Measurements from ENCODE around the gene ANGEL2. TPM values are rescaled to one million over a fixed set of nuclear protein-coding genes. Genes with fewer than 3 reads are reported as not detected.

The ANGEL2 gene
- total and polyA plus RNA-seq, 2 experiments from 2014 or later = 15.2 to 49.6 TPM

- TF ChIP-seq, protein P1, sequence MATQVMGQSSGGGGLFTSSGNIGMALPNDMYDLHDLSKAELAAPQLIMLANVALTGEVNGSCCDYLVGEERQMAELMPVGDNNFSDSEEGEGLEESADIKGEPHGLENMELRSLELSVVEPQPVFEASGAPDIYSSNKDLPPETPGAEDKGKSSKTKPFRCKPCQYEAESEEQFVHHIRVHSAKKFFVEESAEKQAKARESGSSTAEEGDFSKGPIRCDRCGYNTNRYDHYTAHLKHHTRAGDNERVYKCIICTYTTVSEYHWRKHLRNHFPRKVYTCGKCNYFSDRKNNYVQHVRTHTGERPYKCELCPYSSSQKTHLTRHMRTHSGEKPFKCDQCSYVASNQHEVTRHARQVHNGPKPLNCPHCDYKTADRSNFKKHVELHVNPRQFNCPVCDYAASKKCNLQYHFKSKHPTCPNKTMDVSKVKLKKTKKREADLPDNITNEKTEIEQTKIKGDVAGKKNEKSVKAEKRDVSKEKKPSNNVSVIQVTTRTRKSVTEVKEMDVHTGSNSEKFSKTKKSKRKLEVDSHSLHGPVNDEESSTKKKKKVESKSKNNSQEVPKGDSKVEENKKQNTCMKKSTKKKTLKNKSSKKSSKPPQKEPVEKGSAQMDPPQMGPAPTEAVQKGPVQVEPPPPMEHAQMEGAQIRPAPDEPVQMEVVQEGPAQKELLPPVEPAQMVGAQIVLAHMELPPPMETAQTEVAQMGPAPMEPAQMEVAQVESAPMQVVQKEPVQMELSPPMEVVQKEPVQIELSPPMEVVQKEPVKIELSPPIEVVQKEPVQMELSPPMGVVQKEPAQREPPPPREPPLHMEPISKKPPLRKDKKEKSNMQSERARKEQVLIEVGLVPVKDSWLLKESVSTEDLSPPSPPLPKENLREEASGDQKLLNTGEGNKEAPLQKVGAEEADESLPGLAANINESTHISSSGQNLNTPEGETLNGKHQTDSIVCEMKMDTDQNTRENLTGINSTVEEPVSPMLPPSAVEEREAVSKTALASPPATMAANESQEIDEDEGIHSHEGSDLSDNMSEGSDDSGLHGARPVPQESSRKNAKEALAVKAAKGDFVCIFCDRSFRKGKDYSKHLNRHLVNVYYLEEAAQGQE (IDR thresholded peaks at IDR 0.05; ENCODE audit: unreplicated experiment) = no peak
- TF ChIP-seq, protein P2, sequence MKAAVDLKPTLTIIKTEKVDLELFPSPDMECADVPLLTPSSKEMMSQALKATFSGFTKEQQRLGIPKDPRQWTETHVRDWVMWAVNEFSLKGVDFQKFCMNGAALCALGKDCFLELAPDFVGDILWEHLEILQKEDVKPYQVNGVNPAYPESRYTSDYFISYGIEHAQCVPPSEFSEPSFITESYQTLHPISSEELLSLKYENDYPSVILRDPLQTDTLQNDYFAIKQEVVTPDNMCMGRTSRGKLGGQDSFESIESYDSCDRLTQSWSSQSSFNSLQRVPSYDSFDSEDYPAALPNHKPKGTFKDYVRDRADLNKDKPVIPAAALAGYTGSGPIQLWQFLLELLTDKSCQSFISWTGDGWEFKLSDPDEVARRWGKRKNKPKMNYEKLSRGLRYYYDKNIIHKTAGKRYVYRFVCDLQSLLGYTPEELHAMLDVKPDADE (IDR thresholded peaks at IDR 0.05) = no peak
- no peak for TF ChIP-seq NANOG (IDR thresholded peaks at IDR 0.05; ENCODE audit: borderline replicate concordance)
- TF ChIP-seq POLR2AphosphoS5 (IDR thresholded peaks at IDR 0.05; ENCODE audit: low read depth) = no peak
- TF ChIP-seq ZNF331 (CRISPR knock-in tag; IDR thresholded peaks at IDR 0.05; ENCODE audit: low read depth) = no peak
- no peak for TF ChIP-seq CREB1 (CRISPR knock-in tag; IDR thresholded peaks at IDR 0.05; ENCODE audit: low read depth)
- TF ChIP-seq STAT1 (IDR thresholded peaks at IDR 0.05; ENCODE audit: unreplicated experiment) = no peak
Observed at GRCh38 chr1:212949771-212950170, 65.9 kb downstream of the ANGEL2 start (continued).

GRCh38 chr1:212946872-212947271 lies 68.8 kb downstream of the ANGEL2 start:
- H3K27ac ChIP-seq (ENCODE audit: low read depth) = no peak overlapping the region
- H3K79me2 ChIP-seq (replicated peaks; ENCODE audit: insufficient read depth) = peaks cover 15% of the 10 kb centered on the region

More at GRCh38 chr1:212946872-212947271, 68.8 kb downstream of the ANGEL2 start:
- Mint-ChIP-seq H3K4me3 (no peak overlapping the region), H3K4me1 (peaks cover 16% of the 10 kb centered on the region), H3K27ac (no peak overlapping the region), H3K27me3 (ENCODE audit: insufficient read depth, low read depth, poor library complexity) (peaks cover 23% of the 10 kb centered on the region), H3K9me3 (peaks cover 14% of the 10 kb centered on the region; the same call in 2 of the 3 replicates), H3K36me3 (ENCODE audit: low read depth) (peaks cover 23% of the 10 kb centered on the region)
- H3K4me3 ChIP-seq = no peak overlapping the region
- H4K20me1 ChIP-seq (replicated peaks; ENCODE audit: insufficient read depth) = peaks cover 4% of the 10 kb centered on the region
- H3K9me2 ChIP-seq (ENCODE audit: insufficient read depth) = 0 out of 2 replicates have a peak, but pooled peaks cover 3% of the 10 kb centered on the region
- peaks cover 16% of the 10 kb centered on the region for H3K4me1 ChIP-seq (ENCODE audit: insufficient read depth)
- H2AFZ ChIP-seq = peak overlapping the region; percentile 12; the same call in 1 of the 2 replicates
- H3K36me3 ChIP-seq (ENCODE audit: insufficient read depth) = peaks cover 1% of the 10 kb centered on the region
- no peaks in the 10 kb centered on the region for H3K27me3 ChIP-seq (ENCODE audit: insufficient read depth)
- no peaks in the 10 kb centered on the region for H3F3A ChIP-seq (replicated peaks; ENCODE audit: low read depth)
- H3K4me2 ChIP-seq = peak overlapping the region; percentile 4; the same call in 1 of the 2 replicates
- ATAC-seq (no peak), DNase-seq (ENCODE audit: low spot score) (no peak)
- TF ChIP-seq ZNF331 (CRISPR knock-in tag; IDR thresholded peaks at IDR 0.05; ENCODE audit: low read depth) (no peak), POLR2AphosphoS5 (IDR thresholded peaks at IDR 0.05; ENCODE audit: low read depth) (no peak), STAT1 (IDR thresholded peaks at IDR 0.05; ENCODE audit: unreplicated experiment) (no peak), EZH2 (IDR thresholded peaks at IDR 0.05; ENCODE audit: low read depth, unreplicated experiment) (no peak), ZNF114 (CRISPR knock-in tag; IDR thresholded peaks at IDR 0.05) (no peak), NANOG (IDR thresholded peaks at IDR 0.05; ENCODE audit: borderline replicate concordance) (no peak)
- TF ChIP-seq, protein P3, sequence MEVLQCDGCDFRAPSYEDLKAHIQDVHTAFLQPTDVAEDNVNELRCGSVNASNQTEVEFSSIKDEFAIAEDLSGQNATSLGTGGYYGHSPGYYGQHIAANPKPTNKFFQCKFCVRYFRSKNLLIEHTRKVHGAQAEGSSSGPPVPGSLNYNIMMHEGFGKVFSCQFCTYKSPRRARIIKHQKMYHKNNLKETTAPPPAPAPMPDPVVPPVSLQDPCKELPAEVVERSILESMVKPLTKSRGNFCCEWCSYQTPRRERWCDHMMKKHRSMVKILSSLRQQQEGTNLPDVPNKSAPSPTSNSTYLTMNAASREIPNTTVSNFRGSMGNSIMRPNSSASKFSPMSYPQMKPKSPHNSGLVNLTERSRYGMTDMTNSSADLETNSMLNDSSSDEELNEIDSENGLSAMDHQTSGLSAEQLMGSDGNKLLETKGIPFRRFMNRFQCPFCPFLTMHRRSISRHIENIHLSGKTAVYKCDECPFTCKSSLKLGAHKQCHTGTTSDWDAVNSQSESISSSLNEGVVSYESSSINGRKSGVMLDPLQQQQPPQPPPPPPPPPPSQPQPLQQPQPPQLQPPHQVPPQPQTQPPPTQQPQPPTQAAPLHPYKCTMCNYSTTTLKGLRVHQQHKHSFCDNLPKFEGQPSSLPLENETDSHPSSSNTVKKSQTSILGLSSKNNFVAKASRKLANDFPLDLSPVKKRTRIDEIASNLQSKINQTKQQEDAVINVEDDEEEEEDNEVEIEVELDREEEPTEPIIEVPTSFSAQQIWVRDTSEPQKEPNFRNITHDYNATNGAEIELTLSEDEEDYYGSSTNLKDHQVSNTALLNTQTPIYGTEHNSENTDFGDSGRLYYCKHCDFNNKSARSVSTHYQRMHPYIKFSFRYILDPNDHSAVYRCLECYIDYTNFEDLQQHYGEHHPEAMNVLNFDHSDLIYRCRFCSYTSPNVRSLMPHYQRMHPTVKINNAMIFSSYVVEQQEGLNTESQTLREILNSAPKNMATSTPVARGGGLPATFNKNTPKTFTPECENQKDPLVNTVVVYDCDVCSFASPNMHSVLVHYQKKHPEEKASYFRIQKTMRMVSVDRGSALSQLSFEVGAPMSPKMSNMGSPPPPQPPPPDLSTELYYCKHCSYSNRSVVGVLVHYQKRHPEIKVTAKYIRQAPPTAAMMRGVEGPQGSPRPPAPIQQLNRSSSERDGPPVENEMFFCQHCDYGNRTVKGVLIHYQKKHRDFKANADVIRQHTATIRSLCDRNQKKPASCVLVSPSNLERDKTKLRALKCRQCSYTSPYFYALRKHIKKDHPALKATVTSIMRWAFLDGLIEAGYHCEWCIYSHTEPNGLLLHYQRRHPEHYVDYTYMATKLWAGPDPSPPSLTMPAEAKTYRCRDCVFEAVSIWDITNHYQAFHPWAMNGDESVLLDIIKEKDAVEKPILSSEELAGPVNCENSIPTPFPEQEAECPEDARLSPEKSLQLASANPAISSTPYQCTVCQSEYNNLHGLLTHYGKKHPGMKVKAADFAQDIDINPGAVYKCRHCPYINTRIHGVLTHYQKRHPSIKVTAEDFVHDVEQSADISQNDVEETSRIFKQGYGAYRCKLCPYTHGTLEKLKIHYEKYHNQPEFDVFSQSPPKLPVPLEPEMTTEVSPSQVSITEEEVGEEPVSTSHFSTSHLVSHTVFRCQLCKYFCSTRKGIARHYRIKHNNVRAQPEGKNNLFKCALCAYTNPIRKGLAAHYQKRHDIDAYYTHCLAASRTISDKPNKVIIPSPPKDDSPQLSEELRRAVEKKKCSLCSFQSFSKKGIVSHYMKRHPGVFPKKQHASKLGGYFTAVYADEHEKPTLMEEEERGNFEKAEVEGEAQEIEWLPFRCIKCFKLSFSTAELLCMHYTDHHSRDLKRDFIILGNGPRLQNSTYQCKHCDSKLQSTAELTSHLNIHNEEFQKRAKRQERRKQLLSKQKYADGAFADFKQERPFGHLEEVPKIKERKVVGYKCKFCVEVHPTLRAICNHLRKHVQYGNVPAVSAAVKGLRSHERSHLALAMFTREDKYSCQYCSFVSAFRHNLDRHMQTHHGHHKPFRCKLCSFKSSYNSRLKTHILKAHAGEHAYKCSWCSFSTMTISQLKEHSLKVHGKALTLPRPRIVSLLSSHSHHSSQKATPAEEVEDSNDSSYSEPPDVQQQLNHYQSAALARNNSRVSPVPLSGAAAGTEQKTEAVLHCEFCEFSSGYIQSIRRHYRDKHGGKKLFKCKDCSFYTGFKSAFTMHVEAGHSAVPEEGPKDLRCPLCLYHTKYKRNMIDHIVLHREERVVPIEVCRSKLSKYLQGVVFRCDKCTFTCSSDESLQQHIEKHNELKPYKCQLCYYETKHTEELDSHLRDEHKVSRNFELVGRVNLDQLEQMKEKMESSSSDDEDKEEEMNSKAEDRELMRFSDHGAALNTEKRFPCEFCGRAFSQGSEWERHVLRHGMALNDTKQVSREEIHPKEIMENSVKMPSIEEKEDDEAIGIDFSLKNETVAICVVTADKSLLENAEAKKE (CRISPR knock-in tag; IDR thresholded peaks at IDR 0.05) = no peak
- TF ChIP-seq, protein P1 (IDR thresholded peaks at IDR 0.05; ENCODE audit: unreplicated experiment) = no peak
